SIG-M5 (cell line): ENCODE results near the gene PARD3B.

ENCODE experiments used
- DNase-seq: peaks from one replicate; lab custom pipeline; 2025; lab: John Stamatoyannopoulos, UW

PARD3B gene

GRCh38 chr2:205613970-205614559, 1068.8 kb downstream of the PARD3B start:
- DNase-seq, result no peak

- no peak for DNase-seq
Observed at GRCh38 chr2:205614965-205615364, 1069.7 kb downstream of the PARD3B start.

DNA sequence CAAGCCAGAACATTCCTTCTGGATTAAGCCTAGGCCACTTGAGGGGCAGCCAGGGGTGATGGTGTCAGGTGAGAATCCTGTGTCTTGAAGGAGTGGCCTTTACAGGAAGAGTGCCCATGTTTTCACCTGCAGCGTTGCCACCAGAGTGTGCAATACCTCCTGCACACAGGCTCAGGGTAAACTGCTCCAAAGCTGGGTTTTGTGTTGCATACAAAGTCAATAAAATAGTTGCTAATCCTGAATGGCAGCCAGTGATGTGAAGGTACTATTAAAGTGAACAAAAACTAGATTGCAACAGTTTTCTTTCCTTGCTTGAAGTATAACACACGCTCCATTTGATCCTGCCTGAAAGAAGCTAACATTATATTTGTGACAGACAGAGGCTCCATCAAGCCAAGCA, 1072.6 kb downstream of the PARD3B start:
- no peak for DNase-seq

DNA sequence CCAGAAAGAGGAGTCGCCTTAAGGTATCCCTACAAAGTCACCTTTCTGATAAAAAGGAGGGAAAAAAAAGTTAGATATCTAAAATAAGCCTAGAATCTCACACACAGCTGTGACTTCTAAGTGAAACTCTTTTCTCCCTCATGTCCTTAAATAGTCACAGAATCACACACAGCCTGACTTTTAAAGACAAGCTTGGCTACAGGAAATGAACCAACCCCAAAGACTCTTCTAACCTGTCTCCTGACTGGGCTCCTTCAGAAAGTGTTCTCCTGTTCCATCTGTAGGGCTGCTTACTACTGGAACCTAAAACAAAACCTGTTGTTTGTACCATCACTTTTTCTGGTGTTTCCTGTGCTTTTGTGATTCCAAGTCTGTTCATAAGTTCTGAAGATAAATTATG, 1074.3 kb downstream of the PARD3B start:
- no peak for DNase-seq

- DNase-seq, result no peak
Observed at GRCh38 chr2:205627085-205627484, 1081.8 kb downstream of the PARD3B start.

- DNase-seq, result no peak
Observed at GRCh38 chr2:205628422-205628821, 1083.1 kb downstream of the PARD3B start.

DNA sequence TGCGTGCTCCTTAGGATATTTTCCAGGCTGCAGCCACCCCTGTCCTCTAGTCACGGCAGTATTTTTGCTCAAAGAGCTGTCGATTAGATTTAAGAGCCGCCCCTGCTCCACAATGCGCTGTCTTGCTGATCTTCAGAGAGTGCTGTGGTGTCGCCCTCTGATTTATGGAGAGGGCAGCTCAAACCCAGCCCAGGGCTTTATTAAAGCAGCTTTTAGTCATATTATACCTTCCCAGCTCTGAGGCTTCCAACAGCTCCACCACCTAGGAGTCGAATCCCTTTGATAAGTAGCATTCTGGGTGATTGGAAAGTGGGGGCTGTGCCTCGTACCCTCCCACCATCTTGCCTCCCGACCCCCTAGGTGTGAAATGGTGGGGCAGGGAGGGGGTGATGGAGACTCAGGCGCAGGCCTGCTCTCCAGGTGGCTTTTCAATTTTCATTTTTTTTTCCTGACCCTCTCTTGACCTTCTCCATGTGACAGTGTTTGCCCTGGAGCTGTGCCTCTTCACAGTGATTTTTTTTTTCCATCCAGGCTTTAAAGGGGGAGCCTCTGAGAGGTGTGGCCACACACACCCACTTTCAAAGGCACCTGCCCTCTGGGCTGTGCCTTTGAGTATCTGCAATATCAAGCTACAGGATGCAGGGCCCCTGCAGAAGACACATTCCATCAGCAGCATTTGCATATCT, 1084.0 kb downstream of the PARD3B start:
- DNase-seq, result no peak

GRCh38 chr2:205633994-205634393, 1088.7 kb downstream of the PARD3B start:
- no peak for DNase-seq

GRCh38 chr2:205636549-205637319, 1091.5 kb downstream of the PARD3B start:
- DNase-seq, result no peak

GRCh38 chr2:205637320-205637602, 1092.0 kb downstream of the PARD3B start:
- no peak for DNase-seq

- no peak for DNase-seq
Observed at GRCh38 chr2:205637779-205638503, 1092.7 kb downstream of the PARD3B start.

GRCh38 chr2:205640716-205641115, 1095.4 kb downstream of the PARD3B start:
- no peak for DNase-seq

DNA sequence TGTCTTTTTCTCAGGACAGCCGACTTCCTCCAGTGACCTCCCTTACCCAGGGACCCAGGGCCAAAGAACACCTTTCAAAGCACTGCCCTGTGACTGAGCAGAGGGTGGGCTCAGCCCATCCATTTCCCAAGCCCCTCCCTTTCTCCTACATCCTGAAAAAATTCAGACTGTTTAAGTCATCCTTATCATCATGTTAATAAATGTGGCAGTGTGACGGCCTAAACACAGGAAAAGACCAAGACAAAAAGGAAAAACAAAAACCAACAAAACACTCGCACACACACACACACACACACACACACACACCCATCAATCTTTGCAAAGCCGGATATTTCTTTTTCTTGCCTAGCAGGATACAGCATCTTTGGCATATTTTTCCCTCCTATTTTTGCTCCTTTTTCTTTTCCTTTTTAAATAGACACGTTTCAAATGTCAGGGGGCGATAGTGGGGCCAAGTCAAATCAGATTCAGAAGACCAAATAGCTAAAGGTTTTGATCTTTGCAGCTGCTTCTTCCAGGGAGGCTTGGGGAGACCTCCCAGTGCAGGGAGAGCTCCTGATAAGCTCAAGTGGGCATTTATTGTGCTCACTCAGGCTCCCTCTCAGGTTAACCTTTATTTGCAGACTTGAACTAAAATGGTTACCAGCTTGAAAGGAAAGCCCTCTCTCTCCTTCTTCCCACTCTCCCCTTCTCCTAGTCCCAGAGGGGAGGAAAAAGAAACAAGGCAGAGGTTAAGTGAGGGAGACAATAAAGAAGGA, 1097.5 kb downstream of the PARD3B start:
- DNase-seq, result no peak

GRCh38 chr2:205643391-205643885, 1098.2 kb downstream of the PARD3B start:
- no peak for DNase-seq

- DNase-seq, result no peak
Observed at GRCh38 chr2:205644018-205644417, 1098.7 kb downstream of the PARD3B start.

- DNase-seq, result no peak
Observed at GRCh38 chr2:205646680-205647079, 1101.4 kb downstream of the PARD3B start.

DNA sequence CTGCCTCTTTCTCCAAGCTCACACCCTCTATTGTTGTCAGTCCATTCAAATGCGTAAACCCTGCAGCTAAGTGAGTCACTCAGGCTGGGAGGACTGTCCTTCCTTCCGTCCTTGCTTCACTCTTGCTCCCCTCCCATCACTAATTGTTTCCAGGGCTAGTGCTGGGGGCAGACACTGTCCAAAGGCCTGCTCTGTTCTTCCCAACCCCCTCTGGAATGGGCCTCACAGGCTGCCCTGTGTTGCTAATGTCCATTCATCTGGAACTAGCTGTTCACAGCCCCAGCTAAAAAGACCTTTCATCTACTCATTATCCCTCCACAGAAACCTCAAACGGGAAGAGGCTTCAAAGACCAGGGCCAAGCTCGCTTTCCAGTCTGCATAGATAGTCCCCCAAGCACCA, 1105.2 kb downstream of the PARD3B start:
- DNase-seq, result no peak

DNA sequence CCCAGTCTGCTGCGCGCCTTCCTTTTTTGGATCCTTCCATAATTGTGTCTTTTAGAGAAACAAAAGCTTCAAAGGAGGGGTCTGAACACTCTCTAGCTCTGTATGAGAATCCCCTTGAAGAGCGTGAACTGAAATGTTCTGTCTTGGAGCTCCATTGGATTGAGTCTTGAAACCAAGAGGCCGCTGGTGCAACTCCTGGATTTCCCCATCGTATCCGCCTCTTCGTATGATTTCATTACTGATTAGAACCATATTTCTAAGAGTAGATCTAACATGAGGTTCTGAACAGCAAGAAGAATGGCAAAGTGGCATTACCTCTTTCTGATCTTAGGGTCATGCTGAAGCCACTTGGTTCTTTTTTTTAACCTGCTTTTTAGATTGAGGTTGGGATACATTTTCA, 1105.7 kb downstream of the PARD3B start:
- DNase-seq, result no peak

- no peak for DNase-seq
Observed at GRCh38 chr2:205651719-205652118, 1106.4 kb downstream of the PARD3B start.

GRCh38 chr2:205654878-205655605, 1109.8 kb downstream of the PARD3B start:
- DNase-seq, result no peak

GRCh38 chr2:205655779-205656456, 1110.6 kb downstream of the PARD3B start:
- DNase-seq, result no peak
